HFF-Myc (cell line): ENCODE data around the gene PLEKHA5.

Experiments
- DNase-seq: peaks from one replicate; pipeline ENCODE4 v3.0.0-alpha.2; 2011; ENCODE audit warnings: low read depth; ENCODE audit errors: extremely low read depth
- H3K4me3 ChIP-seq: replicated peaks from 2 replicates; pipeline ENCODE4 v1.5.1; 2011; ENCODE audit warnings: low read depth, mild to moderate bottlenecking, control low read depth, low read length
- CTCF ChIP-seq: IDR thresholded peaks from 2 replicates; pipeline ENCODE4 v1.5.1; 2012; ENCODE audit warnings: mild to moderate bottlenecking, low read depth, low read length, control low read depth; ENCODE audit errors: missing control alignments

Gene PLEKHA5

GRCh38 chr12:19191563-19191962 is 62.0 kb downstream of the PLEKHA5 start:
- no peak overlapping the region for H3K4me3 ChIP-seq
- no peak for TF ChIP-seq CTCF
- no peak for DNase-seq

DNA sequence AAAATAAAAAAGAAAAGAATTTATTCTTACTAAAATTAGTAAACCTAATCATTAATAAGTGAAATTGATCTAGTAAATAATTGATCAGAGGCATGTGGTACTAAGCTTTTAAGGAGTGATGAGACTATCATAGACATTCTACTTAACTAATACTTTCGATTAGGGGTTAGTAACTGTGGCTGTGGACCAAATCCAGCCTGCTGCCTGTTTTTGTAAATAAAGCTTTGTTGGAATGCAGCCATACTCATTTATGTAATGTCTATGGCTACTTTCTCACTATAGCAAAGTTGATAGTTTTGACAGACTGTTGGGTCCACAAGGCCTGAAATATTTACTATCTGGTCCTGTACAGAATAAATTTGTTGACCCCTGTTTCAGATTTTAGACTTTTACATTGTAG is 63.2 kb downstream of the PLEKHA5 start:
- no peak overlapping the region for H3K4me3 ChIP-seq
- TF ChIP-seq CTCF: no peak
- DNase-seq: no peak

DNA sequence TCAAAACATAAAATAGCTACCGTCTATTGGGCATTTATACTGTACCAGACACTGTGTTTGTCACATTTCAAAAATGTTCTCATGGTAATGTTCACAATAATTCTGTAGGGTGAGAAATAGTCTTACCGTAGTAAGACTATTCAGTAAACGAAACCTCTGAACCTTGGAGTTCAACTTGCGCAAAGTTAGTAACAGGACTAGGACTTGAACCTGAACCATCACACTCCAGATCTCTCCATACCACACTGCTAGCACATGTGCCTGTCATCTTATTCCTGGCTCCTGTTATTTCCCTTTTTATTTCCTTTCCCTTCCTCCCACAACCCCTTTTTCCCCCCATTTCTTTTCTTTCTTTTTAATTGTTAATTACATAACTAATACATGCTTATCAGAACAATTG is 65.4 kb downstream of the PLEKHA5 start:
- no peak for TF ChIP-seq CTCF
- H3K4me3 ChIP-seq: no peak overlapping the region
- no peak for DNase-seq

- DNase-seq: no peak
- no peak for TF ChIP-seq CTCF
- no peak overlapping the region for H3K4me3 ChIP-seq
These were observed 67.6 kb downstream of the PLEKHA5 start for GRCh38 chr12:19196959-19197630.

- TF ChIP-seq CTCF: no peak
- DNase-seq: no peak
- H3K4me3 ChIP-seq: no peak overlapping the region
These were observed 68.7 kb downstream of the PLEKHA5 start for GRCh38 chr12:19198272-19198671.

DNA sequence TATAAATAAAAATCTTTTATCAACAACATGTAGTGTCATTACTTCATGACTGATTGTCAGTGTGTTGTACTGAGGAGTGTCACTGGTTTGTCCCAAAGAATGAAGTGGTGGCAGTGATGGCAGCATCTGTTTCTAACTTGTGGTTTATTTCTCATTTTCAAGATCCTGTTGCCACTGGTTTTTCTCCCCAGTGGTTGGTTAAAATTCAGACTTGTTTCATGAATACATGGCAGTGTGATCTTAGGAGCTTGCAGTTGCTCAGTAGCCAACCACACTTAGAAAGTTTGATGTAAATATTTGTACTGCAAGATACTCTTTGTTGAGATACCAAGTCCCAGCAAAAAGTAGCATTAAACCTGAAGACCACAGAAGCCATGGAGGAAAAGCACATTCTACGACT is 69.8 kb downstream of the PLEKHA5 start:
- no peak overlapping the region for H3K4me3 ChIP-seq
- DNase-seq: no peak
- TF ChIP-seq CTCF: no peak

- no peak overlapping the region for H3K4me3 ChIP-seq
- TF ChIP-seq CTCF: no peak
- no peak for DNase-seq
These were observed 70.7 kb downstream of the PLEKHA5 start for GRCh38 chr12:19200261-19200660.
